Measurements from ENCODE around the gene CSNK1G2. TPM values are rescaled to one million over a fixed set of nuclear protein-coding genes. Genes with fewer than 3 reads are reported as not detected.

Gene CSNK1G2
- polyA plus RNA-seq, 1 donor from 2014 or later: 110 TPM

DNA sequence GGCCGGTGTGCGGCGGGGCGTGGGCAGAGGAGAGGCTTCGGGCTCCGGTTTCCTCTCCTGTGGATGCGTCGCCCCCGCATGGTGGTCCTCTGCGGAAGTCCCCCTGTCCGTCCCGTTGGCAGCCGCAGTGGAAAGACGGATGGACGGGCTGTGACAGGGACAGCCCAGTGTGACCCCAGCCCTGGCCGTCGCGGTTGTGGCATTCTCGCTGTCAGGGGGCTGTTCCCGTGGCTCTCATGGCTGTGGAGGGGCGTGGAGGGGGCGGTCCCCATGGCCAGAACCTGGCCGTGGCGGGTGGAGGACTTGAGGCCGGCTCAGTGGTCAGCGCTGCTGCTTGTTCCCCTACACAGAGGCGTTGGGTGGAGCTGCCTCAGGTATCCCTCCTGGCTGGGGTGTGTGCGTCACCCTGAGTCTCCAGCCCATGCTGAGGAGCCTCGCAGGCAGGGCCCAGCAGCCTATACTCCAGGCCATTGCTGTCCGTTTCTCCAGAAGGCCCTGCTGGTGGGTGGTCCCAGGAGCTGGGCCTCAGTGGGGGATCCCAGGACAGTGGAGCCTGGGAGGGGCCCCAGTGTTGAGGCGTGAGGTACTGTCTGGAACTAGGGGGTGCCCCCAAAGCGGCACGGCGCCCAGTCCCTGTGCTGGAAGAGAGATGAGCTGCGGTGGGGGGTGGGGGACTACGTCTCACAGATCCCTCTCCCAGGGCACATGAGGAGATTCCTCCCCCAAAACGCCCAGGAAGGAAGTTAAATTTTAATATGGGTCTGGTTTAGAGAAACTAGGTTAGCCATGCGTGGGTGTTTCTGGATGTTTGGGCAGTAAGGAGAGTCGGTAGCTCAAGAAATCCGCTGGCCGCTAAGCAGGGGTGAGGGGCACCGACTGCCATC, 20.3 kb downstream of the CSNK1G2 start:
- H3K79me2 ChIP-seq (replicated peaks; ENCODE audit: insufficient read depth, low read length): peaks cover 13% of the 10 kb centered on the region
- no peak overlapping the region for H3K4me2 ChIP-seq (ENCODE audit: low read length)

GRCh38 chr19:1962674-1963073, 21.7 kb downstream of the CSNK1G2 start:
- Histone ChIP-seq H3K36me3 (ENCODE audit: insufficient read depth, low read length) (no peaks in the 10 kb centered on the region), H3K9ac (ENCODE audit: low read length) (no peak overlapping the region), H3K27ac (ENCODE audit: low read length) (no peak overlapping the region), H3K9me2 (ENCODE audit: insufficient read depth, low read length) (no peaks in the 10 kb centered on the region), H2AFZ (ENCODE audit: low read depth, low read length) (no peak overlapping the region), H3K27me3 (ENCODE audit: insufficient read depth, low read depth, low read length) (no peaks in the 10 kb centered on the region), H3F3A (ENCODE audit: insufficient read depth, low read length, poor library complexity, severe bottlenecking) (no peaks in the 10 kb centered on the region), H3K4me3 (ENCODE audit: low read length) (no peak overlapping the region), H3K4me2 (ENCODE audit: low read length) (no peak overlapping the region), H4K20me1 (ENCODE audit: insufficient read depth) (no peaks in the 10 kb centered on the region), H3K9me3 (ENCODE audit: low read length) (no peaks in the 10 kb centered on the region), H3K79me2 (replicated peaks; ENCODE audit: insufficient read depth, low read length) (peaks cover 8% of the 10 kb centered on the region)
- TF ChIP-seq, protein P1, sequence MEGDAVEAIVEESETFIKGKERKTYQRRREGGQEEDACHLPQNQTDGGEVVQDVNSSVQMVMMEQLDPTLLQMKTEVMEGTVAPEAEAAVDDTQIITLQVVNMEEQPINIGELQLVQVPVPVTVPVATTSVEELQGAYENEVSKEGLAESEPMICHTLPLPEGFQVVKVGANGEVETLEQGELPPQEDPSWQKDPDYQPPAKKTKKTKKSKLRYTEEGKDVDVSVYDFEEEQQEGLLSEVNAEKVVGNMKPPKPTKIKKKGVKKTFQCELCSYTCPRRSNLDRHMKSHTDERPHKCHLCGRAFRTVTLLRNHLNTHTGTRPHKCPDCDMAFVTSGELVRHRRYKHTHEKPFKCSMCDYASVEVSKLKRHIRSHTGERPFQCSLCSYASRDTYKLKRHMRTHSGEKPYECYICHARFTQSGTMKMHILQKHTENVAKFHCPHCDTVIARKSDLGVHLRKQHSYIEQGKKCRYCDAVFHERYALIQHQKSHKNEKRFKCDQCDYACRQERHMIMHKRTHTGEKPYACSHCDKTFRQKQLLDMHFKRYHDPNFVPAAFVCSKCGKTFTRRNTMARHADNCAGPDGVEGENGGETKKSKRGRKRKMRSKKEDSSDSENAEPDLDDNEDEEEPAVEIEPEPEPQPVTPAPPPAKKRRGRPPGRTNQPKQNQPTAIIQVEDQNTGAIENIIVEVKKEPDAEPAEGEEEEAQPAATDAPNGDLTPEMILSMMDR (IDR thresholded peaks at IDR 0.05; ENCODE audit: poor library complexity, severe bottlenecking): no peak

More for the DNA sequence above, 20.3 kb downstream of the CSNK1G2 start:
- Histone ChIP-seq H2AFZ (ENCODE audit: low read depth, low read length) (no peak overlapping the region), H3K27me3 (ENCODE audit: insufficient read depth, low read depth, low read length) (no peaks in the 10 kb centered on the region), H3K9me2 (ENCODE audit: insufficient read depth, low read length) (no peaks in the 10 kb centered on the region), H3K9me3 (ENCODE audit: low read length) (no peaks in the 10 kb centered on the region), H3K4me3 (ENCODE audit: low read length) (no peak overlapping the region), H3F3A (ENCODE audit: insufficient read depth, low read length, poor library complexity, severe bottlenecking) (no peaks in the 10 kb centered on the region), H3K9ac (ENCODE audit: low read length) (no peak overlapping the region), H3K27ac (ENCODE audit: low read length) (no peak overlapping the region), H4K20me1 (ENCODE audit: insufficient read depth) (no peaks in the 10 kb centered on the region), H3K36me3 (ENCODE audit: insufficient read depth, low read length) (no peaks in the 10 kb centered on the region)
- no peak for TF ChIP-seq SMC3 (conservative IDR thresholded peaks at IDR 0.05; ENCODE audit: poor library complexity)
- TF ChIP-seq, protein P1 (IDR thresholded peaks at IDR 0.05; ENCODE audit: poor library complexity, severe bottlenecking): no peak
- TF ChIP-seq, protein P2, sequence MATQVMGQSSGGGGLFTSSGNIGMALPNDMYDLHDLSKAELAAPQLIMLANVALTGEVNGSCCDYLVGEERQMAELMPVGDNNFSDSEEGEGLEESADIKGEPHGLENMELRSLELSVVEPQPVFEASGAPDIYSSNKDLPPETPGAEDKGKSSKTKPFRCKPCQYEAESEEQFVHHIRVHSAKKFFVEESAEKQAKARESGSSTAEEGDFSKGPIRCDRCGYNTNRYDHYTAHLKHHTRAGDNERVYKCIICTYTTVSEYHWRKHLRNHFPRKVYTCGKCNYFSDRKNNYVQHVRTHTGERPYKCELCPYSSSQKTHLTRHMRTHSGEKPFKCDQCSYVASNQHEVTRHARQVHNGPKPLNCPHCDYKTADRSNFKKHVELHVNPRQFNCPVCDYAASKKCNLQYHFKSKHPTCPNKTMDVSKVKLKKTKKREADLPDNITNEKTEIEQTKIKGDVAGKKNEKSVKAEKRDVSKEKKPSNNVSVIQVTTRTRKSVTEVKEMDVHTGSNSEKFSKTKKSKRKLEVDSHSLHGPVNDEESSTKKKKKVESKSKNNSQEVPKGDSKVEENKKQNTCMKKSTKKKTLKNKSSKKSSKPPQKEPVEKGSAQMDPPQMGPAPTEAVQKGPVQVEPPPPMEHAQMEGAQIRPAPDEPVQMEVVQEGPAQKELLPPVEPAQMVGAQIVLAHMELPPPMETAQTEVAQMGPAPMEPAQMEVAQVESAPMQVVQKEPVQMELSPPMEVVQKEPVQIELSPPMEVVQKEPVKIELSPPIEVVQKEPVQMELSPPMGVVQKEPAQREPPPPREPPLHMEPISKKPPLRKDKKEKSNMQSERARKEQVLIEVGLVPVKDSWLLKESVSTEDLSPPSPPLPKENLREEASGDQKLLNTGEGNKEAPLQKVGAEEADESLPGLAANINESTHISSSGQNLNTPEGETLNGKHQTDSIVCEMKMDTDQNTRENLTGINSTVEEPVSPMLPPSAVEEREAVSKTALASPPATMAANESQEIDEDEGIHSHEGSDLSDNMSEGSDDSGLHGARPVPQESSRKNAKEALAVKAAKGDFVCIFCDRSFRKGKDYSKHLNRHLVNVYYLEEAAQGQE (IDR thresholded peaks at IDR 0.05; ENCODE audit: borderline replicate concordance): no peak

Data from neural cell (in vitro differentiated cells).